Activated naive CD4-positive, alpha-beta T cell (primary cell): ENCODE measurements around the gene TSPAN5.

Experiments used
- DNase-seq, 4 experiments: peaks; one replicate each; lab custom pipeline; 2025; lab: John Stamatoyannopoulos, UW

Gene TSPAN5

GRCh38 chr4:98617358-98618047 lies 40.9 kb downstream of the TSPAN5 start:
- no peak for DNase-seq

- DNase-seq = no peak
Observed at GRCh38 chr4:98615991-98616390, 42.4 kb downstream of the TSPAN5 start.

GRCh38 chr4:98614662-98615061 lies 43.7 kb downstream of the TSPAN5 start:
- DNase-seq = no peak

GRCh38 chr4:98614094-98614493 lies 44.3 kb downstream of the TSPAN5 start:
- no peak for DNase-seq

GRCh38 chr4:98613453-98614075 lies 44.8 kb downstream of the TSPAN5 start:
- DNase-seq = no peak

- DNase-seq = no peak
Observed at GRCh38 chr4:98612318-98613250, 45.8 kb downstream of the TSPAN5 start.

- no peak for DNase-seq
Observed at GRCh38 chr4:98611677-98612317, 46.6 kb downstream of the TSPAN5 start.

- no peak for DNase-seq
Observed at GRCh38 chr4:98610926-98611676, 47.3 kb downstream of the TSPAN5 start.

GRCh38 chr4:98610431-98610830 lies 48.0 kb downstream of the TSPAN5 start:
- DNase-seq = no peak

GRCh38 chr4:98609934-98610333 lies 48.5 kb downstream of the TSPAN5 start:
- no peak for DNase-seq

GRCh38 chr4:98608356-98608755 lies 50.1 kb downstream of the TSPAN5 start:
- DNase-seq = no peak

- DNase-seq = no peak
Observed at GRCh38 chr4:98606894-98607293, 51.5 kb downstream of the TSPAN5 start.

GRCh38 chr4:98605216-98605615 lies 53.2 kb downstream of the TSPAN5 start:
- no peak for DNase-seq

- no peak for DNase-seq
Observed at GRCh38 chr4:98604723-98605122, 53.7 kb downstream of the TSPAN5 start.

GRCh38 chr4:98603683-98604521 lies 54.5 kb downstream of the TSPAN5 start:
- DNase-seq = no peak

GRCh38 chr4:98602270-98602669 lies 56.1 kb downstream of the TSPAN5 start:
- no peak for DNase-seq

GRCh38 chr4:98601708-98602107 lies 56.7 kb downstream of the TSPAN5 start:
- DNase-seq = no peak

GRCh38 chr4:98599617-98600205 lies 58.7 kb downstream of the TSPAN5 start:
- DNase-seq = no peak

GRCh38 chr4:98586962-98587354 lies 71.5 kb downstream of the TSPAN5 start:
- no peak for DNase-seq

GRCh38 chr4:98586291-98586961 lies 72.0 kb downstream of the TSPAN5 start:
- no peak for DNase-seq
